Midbrain (tissue), 1 donor: ENCODE results near the gene LENG9.
"Not testable (repeated sequence)": the region's sequence is repeated elsewhere in the genome, so short reads cannot be mapped to it uniquely, and the experiment has no call there.

Experiments used
- DNase-seq: peaks from one replicate; lab custom pipeline; 2025; lab: John Stamatoyannopoulos, UW

The LENG9 gene

GRCh38 chr19:54459282-54460229 lies 4.0 kb downstream of the LENG9 start:
- no peak for DNase-seq

GRCh38 chr19:54458648-54459281 lies 4.8 kb downstream of the LENG9 start:
- no peak for DNase-seq

GRCh38 chr19:54457773-54458647 lies 5.6 kb downstream of the LENG9 start:
- no peak for DNase-seq

DNA sequence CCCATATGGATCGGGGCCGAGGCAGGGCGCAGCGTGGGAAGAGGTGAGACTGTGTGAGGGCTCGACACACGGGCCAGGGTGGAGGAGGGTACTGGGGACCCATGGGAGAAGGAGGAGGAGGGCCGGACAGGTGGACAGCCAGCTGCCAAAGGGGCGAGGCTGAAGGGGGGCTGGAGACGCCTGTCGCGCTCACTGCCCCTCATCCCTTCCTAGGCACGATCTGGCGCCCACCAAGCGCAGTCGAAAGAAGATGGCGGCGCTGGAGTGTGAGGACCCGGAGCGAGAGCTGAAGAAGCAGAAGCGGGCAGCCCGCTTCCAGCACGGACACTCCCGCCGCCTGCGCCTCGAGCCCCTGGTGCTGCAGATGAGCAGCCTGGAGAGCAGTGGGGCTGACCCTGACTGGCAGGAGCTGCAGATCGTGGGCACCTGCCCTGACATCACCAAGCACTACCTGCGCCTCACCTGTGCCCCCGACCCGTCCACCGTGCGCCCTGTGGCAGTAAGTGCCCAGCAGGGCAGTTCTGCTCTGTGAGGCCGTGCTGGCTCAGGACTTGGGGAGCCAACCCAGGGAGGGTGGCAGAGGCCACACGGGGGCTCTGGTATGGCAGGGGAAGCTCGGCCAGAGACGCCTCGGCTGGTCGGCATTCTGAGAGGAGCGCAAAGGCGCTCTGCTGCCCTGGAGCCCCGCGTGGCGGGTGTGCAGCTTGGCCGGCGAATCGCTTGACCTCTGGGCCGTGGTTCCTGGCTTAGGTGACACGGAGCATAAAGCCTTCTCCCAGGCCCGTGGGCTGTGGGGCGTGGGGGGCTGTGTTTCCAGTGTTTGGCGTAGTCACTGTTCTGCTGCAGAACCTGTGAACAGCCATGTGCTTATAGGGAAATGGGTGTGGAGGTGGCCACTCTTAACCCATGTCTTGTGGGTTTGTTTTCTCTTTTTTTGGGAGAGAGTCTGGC lies 6.9 kb downstream of the LENG9 start:
- DNase-seq: no peak

DNA sequence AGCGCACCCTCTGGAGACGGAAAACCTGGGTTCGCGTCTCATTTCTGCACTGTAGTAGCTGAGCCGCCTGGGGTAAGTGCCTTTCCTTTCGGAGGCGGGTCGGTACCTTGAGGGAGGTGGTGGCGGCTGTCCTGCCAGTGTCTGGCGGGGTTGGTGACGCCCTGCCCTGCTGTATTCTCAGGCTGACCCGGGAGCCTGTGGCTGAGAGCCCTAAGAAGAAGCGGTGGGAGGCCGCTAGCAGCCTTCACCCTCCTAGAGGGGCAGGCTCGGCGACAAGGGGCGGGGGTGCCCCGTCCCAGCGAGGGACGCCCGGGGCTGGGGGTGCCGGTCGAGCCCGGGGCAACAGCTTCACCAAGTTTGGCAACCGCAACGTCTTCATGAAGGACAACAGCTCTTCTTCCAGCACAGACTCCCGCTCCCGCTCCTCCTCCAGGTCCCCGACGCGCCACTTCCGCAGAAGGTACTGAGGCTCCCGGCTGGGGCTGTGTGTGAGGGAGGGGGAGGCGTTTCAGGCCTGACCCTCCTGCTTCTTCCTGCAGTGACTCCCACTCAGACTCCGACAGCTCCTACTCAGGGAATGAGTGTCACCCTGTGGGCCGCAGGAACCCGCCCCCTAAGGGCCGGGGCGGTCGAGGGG lies 7.7 kb downstream of the LENG9 start:
- no peak for DNase-seq

- no peak for DNase-seq
Measured at GRCh38 chr19:54454781-54455675, 8.6 kb downstream of the LENG9 start.

- no peak for DNase-seq
Measured at GRCh38 chr19:54453921-54454780, 9.4 kb downstream of the LENG9 start.

DNA sequence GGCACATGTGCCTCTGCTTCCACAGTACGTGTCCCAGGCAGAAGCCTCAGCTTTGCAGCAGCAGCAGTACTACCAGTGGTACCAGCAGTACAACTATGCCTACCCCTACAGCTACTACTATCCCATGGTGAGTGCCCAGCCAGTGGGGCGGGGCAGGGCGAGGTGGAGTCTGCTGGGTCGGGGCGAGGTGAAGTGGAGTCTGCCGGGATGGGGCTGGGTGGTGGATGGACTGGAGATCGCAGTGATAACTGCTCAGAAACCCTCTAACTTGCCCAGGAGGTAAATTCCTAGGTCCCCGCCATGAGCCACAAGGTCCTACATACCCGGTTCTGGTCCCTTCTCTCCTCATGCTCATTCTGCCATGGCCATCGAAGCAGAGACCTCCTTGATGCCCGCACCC lies 11.0 kb downstream of the LENG9 start:
- DNase-seq: no peak

DNA sequence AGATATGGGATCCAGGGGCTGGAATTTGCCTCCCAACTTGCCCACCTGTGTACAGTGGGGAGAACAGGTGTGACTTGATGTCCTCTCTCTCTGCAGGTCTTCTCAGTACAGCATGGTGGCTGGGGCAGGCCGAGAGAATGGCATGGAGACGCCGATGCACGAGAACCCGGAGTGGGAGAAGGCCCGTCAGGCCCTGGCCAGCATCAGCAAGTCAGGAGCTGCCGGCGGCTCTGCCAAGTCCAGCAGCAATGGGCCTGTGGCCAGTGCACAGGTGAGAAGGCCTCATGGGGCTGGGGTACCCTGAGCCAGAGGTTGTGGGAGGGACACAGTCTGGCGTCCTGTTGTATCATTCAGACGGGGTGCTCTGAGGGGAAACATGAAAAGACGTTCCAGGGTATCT lies 11.6 kb downstream of the LENG9 start:
- DNase-seq: no peak

GRCh38 chr19:54451331-54451871 lies 12.2 kb downstream of the LENG9 start:
- no peak for DNase-seq

DNA sequence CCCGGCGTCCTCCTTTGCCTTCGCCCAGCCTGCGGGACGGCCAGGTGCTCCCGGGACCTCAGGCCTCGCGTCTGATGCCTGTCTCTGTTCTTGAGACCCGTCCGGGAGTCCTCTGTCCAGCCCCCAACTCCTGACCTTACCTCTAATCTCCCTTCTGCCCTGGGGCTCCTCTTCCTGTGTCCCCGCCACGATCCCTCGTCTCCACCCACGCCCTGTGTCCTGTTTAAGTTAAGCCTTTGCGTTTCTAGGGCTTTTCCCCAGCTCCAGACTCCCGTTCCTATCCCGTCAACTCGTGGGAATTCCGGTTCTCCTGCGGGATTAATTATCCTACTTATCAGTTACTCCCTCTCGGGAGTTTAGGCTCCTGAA lies 13.9 kb downstream of the LENG9 start:
- DNase-seq: no peak

DNA sequence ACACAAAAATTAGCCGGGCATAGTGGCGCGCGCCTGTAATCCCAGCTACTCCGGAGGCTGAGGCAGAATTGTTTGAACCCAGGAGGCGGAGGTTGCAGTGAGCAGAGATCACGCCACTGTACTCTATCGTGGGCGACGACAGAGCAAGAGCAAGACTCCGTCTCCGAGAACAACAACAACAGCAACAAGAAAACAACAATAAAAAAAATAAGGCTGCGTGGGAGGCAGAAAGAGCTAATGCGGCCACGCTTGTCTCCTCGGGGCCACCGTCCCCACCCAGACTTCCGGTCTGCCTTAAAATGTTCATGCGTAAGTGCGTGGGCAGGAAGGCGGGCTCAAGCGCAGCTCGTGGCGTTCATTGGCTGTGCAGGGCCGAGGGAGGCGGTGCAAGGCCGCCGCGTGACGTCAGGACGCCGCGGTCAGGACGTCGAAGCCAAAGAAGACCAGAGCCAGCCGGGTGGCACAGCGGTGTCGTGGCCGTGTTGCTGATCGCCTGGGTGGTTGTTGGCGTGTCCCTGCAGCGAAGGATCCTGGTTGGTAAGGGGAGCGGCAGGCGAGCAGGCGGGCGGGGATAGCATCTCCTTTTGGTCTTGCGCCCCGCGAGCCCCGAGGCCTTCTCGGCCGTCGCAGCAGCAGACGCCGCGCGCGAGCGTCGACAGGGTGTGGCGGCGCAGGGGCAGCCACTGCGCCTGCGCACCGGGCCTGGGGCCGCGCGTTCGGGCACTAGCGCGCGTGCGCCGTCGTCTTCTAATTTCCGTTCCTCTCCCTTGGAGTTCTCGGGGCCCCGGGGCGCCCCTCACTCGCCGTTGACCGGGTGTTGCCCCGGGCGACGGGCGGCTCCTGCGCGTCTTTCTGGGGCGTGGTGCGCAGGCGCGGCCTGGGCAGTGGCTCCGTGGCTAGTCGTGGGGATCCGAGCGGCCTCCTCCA lies 14.5 kb downstream of the LENG9 start, which contains the start of gene LENG8:
TSS of gene LENG8 (plus strand) at position 426 of the 927 bp plus-strand sequence. CDS start 2,146 bp downstream, outside the sequence.
- DNase-seq: peak; percentile 98

- DNase-seq: peak; percentile 52
Measured at GRCh38 chr19:54448040-54448773, 15.4 kb downstream of the LENG9 start.

DNA sequence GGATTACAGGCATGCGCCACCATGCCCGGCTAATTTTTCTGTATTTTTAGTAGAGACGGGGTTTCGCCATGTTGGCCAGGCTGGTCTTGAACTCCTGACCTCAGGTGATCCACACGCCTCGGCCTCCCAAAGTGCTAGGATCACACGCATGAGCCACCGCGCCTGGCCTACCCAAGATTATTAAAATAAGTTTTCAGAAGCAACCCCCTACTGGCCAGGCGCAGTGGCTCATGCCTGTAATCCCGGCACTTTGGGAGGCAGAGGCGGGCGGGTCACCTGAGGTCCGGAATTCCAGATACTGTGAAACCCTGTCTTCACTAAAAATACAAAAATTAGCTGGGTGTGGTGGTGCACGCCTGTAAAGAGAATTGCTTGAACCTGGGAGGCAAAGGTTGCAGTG lies 17.2 kb downstream of the LENG9 start:
- DNase-seq: not testable (repeated sequence)

GRCh38 chr19:54444737-54445136 lies 18.8 kb downstream of the LENG9 start:
- no peak for DNase-seq

DNA sequence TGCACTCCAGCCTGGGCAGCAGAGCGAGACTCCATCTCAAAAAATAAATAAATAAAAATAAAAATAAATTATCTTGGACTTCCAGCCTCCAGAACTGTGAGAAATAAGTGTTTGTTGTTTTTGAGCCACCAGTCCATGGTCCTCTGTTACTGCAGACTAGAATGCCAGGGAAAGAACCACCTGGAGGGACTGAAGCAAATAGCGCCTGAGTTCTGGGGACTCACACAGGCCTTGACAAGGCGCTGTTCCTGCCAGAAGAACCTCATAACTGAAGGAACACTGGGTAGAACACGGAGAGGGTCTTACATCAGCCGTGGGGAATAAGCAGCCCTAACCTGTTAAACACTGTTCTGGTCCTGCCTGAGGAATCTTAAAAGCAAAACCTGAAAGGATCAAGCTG lies 22.9 kb downstream of the LENG9 start:
- no peak for DNase-seq
